ENCODE results near the gene ACRV1. TPM values are rescaled to one million over a fixed set of nuclear protein-coding genes. Genes with fewer than 3 reads are reported as not detected.

The ACRV1 gene
- total and polyA plus RNA-seq, 2 donors (not counting 3 experiments of a cell fraction or from before 2014, with no cell fraction given), result not detected

- Histone ChIP-seq H4K20me1 (replicated peaks; ENCODE audit: control insufficient read depth, extremely low read depth, insufficient read depth, low read length) (no peaks in the 10 kb centered on the region), H3K27me3 (ENCODE audit: control insufficient read depth in 2 of 2, insufficient read depth in 2 of 2, low read length in 2 of 2) (no peaks in the 10 kb centered on the region), H3K4me3 (replicated peaks in 1 of 3; ENCODE audit: insufficient read depth in 1 of 3, low read depth in 1 of 3, low read length in 3 of 3) (no peak overlapping the region), H3K79me2 (ENCODE audit: control insufficient read depth, insufficient read depth, low read length) (peaks cover 14% of the 10 kb centered on the region), H3K9ac (replicated peaks; ENCODE audit: extremely low read depth, insufficient read depth, low read length) (no peak overlapping the region), H3K9me1 (replicated peaks; ENCODE audit: control insufficient read depth, extremely low read depth, insufficient read depth, low read length) (no peaks in the 10 kb centered on the region), H3K27ac (ENCODE audit: insufficient read depth, low read depth, low read length) (no peak overlapping the region), H3K36me3 (ENCODE audit: control insufficient read depth in 2 of 2, extremely low read depth in 1 of 2, insufficient read depth in 2 of 2, low read length in 2 of 2) (peaks cover 18 to 19% of the 10 kb centered on the region in 2 experiments), H3K9me3 (replicated peaks; ENCODE audit: control insufficient read depth, insufficient read depth, low read length) (no peaks in the 10 kb centered on the region), H3K4me2 (ENCODE audit: insufficient read depth, low read length) (no peak overlapping the region), H2AFZ (ENCODE audit: low read depth, low read length) (no peak overlapping the region), H3K4me1 (ENCODE audit: control insufficient read depth, extremely low read depth, insufficient read depth, low read length) (peaks cover 27% of the 10 kb centered on the region)
- no TSS peak for BruUV-seq (replicated peaks)
- FAIRE-seq, result no peak
- dilution Hi-C loops (cut with MboI; ENCODE audit: extremely low pct_ligation_motif_present, low sequenced_read_pairs) (no loop called here), intact Hi-C loops (cut with micrococcal nuclease) (no loop called here)
- no peak for DNase-seq (ENCODE audit: low read depth, low spot score)
- CTCF ChIA-PET, result interaction anchor here (1.1 to 7.0 kb wide), 2 partner anchors 57 to 252 kb away, joined by 4 to 44 read pairs; no protein-coding TSS in a partner anchor
- POLR2A ChIA-PET, result no interaction called here
- TF ChIP-seq FOS (IDR thresholded peaks at IDR 0.05; ENCODE audit: borderline replicate concordance, insufficient read depth, low read length), result no peak
- TF ChIP-seq EZH2 (IDR thresholded peaks at IDR 0.05; ENCODE audit: borderline replicate concordance, low read depth, low read length, severe bottlenecking), result no peak
Observed at GRCh38 chr11:125623064-125623463, 57.6 kb downstream of the ACRV1 start.

- Histone ChIP-seq H2AFZ (ENCODE audit: low read depth, low read length) (no peak overlapping the region), H3K36me3 (ENCODE audit: control insufficient read depth in 2 of 2, extremely low read depth in 1 of 2, insufficient read depth in 2 of 2, low read length in 2 of 2) (peaks cover 22 to 23% of the 10 kb centered on the region in 2 experiments), H4K20me1 (replicated peaks; ENCODE audit: control insufficient read depth, extremely low read depth, insufficient read depth, low read length) (no peaks in the 10 kb centered on the region), H3K27ac (ENCODE audit: insufficient read depth, low read depth, low read length) (no peak overlapping the region), H3K4me3 (replicated peaks in 1 of 3; ENCODE audit: insufficient read depth in 1 of 3, low read depth in 1 of 3, low read length in 3 of 3) (no peak overlapping the region), H3K4me1 (ENCODE audit: control insufficient read depth, extremely low read depth, insufficient read depth, low read length) (peaks cover 17% of the 10 kb centered on the region), H3K4me2 (ENCODE audit: insufficient read depth, low read length) (peak overlapping the region; percentile 8), H3K27me3 (ENCODE audit: control insufficient read depth in 2 of 2, insufficient read depth in 2 of 2, low read length in 2 of 2) (no peaks in the 10 kb centered on the region), H3K9me3 (replicated peaks; ENCODE audit: control insufficient read depth, insufficient read depth, low read length) (no peaks in the 10 kb centered on the region), H3K79me2 (ENCODE audit: control insufficient read depth, insufficient read depth, low read length) (peaks cover 7% of the 10 kb centered on the region), H3K9me1 (replicated peaks; ENCODE audit: control insufficient read depth, extremely low read depth, insufficient read depth, low read length) (no peaks in the 10 kb centered on the region), H3K9ac (replicated peaks; ENCODE audit: extremely low read depth, insufficient read depth, low read length) (no peak overlapping the region)
- ChIA-PET POLR2A (no interaction called here), CTCF (interaction anchor here (0.9 to 7.0 kb wide), 5 partner anchors 9 to 253 kb away, joined by 3 to 44 read pairs (median 5); no protein-coding TSS in a partner anchor)
- no peak for TF ChIP-seq CTCF (IDR thresholded peaks at IDR 0.05; ENCODE audit: extremely low read depth in 1 of 2, insufficient read depth in 1 of 2, low read depth in 1 of 2, low read length in 2 of 2)
- no peak for TF ChIP-seq EZH2 (IDR thresholded peaks at IDR 0.05; ENCODE audit: borderline replicate concordance, low read depth, low read length, severe bottlenecking)
- TF ChIP-seq POLR2A (IDR thresholded peaks at IDR 0.05; ENCODE audit: low read depth, low read length), result peak; percentile 36
- peak; percentile 24 for TF ChIP-seq JUN (IDR thresholded peaks at IDR 0.05; ENCODE audit: borderline replicate concordance, insufficient read depth, insufficient read length, low read depth)
- peak; percentile 50 for TF ChIP-seq FOS (IDR thresholded peaks at IDR 0.05; ENCODE audit: borderline replicate concordance, insufficient read depth, low read length)
- peak; percentile 27 for TF ChIP-seq POLR2AphosphoS5 (IDR thresholded peaks at IDR 0.05; ENCODE audit: insufficient read depth, low read depth, low read length)
- dilution Hi-C loops (cut with MboI; ENCODE audit: extremely low pct_ligation_motif_present, low sequenced_read_pairs), result no loop called here
- FAIRE-seq, result no peak
- intact Hi-C loops (cut with micrococcal nuclease), result no loop called here
- DNase-seq (ENCODE audit: low read depth, low spot score), result peak; percentile 37
- BruUV-seq (replicated peaks), result no TSS peak
Observed at GRCh38 chr11:125621995-125622394, 58.7 kb downstream of the ACRV1 start.

Small RNA genes lying within 50 kb of the gene (small RNA-seq; reads per million reads assigned to genes)
- gene RNU2-35P (ENCODE audit: insufficient read depth, insufficient read length, low read depth, low replicate concordance), result not detected

Other genes starting within 250 kb of the ACRV1 start
- 45.6 and 60.0 TPM in 2 replicates for gene FEZ1, start 184.6 kb downstream of the ACRV1 start, total RNA-seq
- gene FEZ1, start 184.6 kb downstream of the ACRV1 start, polyA plus RNA-seq, result 45.3 and 46.1 TPM in 2 replicates
- 115 and 119 TPM in 2 replicates for gene EI24, start 111.4 kb downstream of the ACRV1 start, total RNA-seq
- 175 and 192 TPM in 2 replicates for gene EI24, start 111.4 kb downstream of the ACRV1 start, polyA plus RNA-seq
- gene STT3A, start 88.0 kb downstream of the ACRV1 start, total RNA-seq, result 216 and 236 TPM in 2 replicates
- gene STT3A, start 88.0 kb downstream of the ACRV1 start, polyA plus RNA-seq, result 316 and 362 TPM in 2 replicates
- 55.6 and 66.1 TPM in 2 replicates for gene CHEK1, start 55.7 kb downstream of the ACRV1 start, total RNA-seq
- gene CHEK1, start 55.7 kb downstream of the ACRV1 start, polyA plus RNA-seq, result 11.8 and 15.0 TPM in 2 replicates
- not detected in 2 replicates for gene PATE1, start 65.4 kb upstream of the ACRV1 start, total RNA-seq
- gene PATE1, start 65.4 kb upstream of the ACRV1 start, polyA plus RNA-seq, result not detected in 2 replicates
- 0.31 TPM in 1 of 2 replicates, not detected in the other for gene PATE2, start 98.0 kb upstream of the ACRV1 start, total RNA-seq
- not detected in 2 replicates for gene PATE2, start 98.0 kb upstream of the ACRV1 start, polyA plus RNA-seq
- gene PATE3, start 107.3 kb upstream of the ACRV1 start, total RNA-seq, result not detected in 2 replicates
- gene PATE3, start 107.3 kb upstream of the ACRV1 start, polyA plus RNA-seq, result not detected in 2 replicates
- not detected in 2 replicates for gene PATE4, start 152.5 kb upstream of the ACRV1 start, total RNA-seq
- not detected in 2 replicates for gene PATE4, start 152.5 kb upstream of the ACRV1 start, polyA plus RNA-seq
- gene HYLS1, start 206.8 kb upstream of the ACRV1 start, total RNA-seq, result 9.4 and 12.6 TPM in 2 replicates
- gene HYLS1, start 206.8 kb upstream of the ACRV1 start, polyA plus RNA-seq, result 3.7 and 4.7 TPM in 2 replicates
- gene PUS3, start 222.4 kb upstream of the ACRV1 start, total RNA-seq, result 10.3 and 15.1 TPM in 2 replicates
- gene PUS3, start 222.4 kb upstream of the ACRV1 start, polyA plus RNA-seq, result 4.6 and 5.1 TPM in 2 replicates
- gene DDX25, start 223.7 kb upstream of the ACRV1 start, total RNA-seq, result not detected in 2 replicates
- not detected in 2 replicates for gene DDX25, start 223.7 kb upstream of the ACRV1 start, polyA plus RNA-seq

Measured in endothelial cell of umbilical vein (primary cell).